ENCODE data around the gene UCP3.

UCP3 gene

GRCh38 chr11:74008373-74009229, at the start of gene UCP3:
UCP3 (minus strand) TSS chr11:74009085; CDS start chr11:74007042, 2,043 bp downstream.
- no peak for DNase-seq

GRCh38 chr11:74057249-74058151, 48.6 kb upstream of the UCP3 start:
- no peak for DNase-seq

- DNase-seq: no peak
Measured at GRCh38 chr11:74055938-74056337, 47.1 kb upstream of the UCP3 start.

- no peak for DNase-seq
Measured at GRCh38 chr11:74050465-74050864, 41.6 kb upstream of the UCP3 start.

- DNase-seq: no peak
Measured at GRCh38 chr11:74048993-74049392, 40.1 kb upstream of the UCP3 start.

GRCh38 chr11:74044538-74044937, 35.7 kb upstream of the UCP3 start:
- DNase-seq: no peak

- DNase-seq: no peak
Measured at GRCh38 chr11:74043450-74043849, 34.6 kb upstream of the UCP3 start.

- DNase-seq: no peak
Measured at GRCh38 chr11:74037309-74037708, 28.4 kb upstream of the UCP3 start.

GRCh38 chr11:74035264-74035663, 26.4 kb upstream of the UCP3 start:
- no peak for DNase-seq

- DNase-seq: no peak
Measured at GRCh38 chr11:74033046-74033445, 24.2 kb upstream of the UCP3 start.

- no peak for DNase-seq
Measured at GRCh38 chr11:74030723-74031676, 22.1 kb upstream of the UCP3 start.

GRCh38 chr11:74025467-74026166, 16.7 kb upstream of the UCP3 start:
- DNase-seq: no peak

GRCh38 chr11:74024261-74025029, 15.6 kb upstream of the UCP3 start:
- DNase-seq: no peak

- no peak for DNase-seq
Measured at GRCh38 chr11:74023276-74023675, 14.4 kb upstream of the UCP3 start.

- DNase-seq: no peak
Measured at GRCh38 chr11:74022546-74022945, 13.7 kb upstream of the UCP3 start.

GRCh38 chr11:74021998-74022397, 13.1 kb upstream of the UCP3 start:
- DNase-seq: no peak

- DNase-seq: no peak
Measured at GRCh38 chr11:74020539-74020938, 11.7 kb upstream of the UCP3 start.

- DNase-seq: no peak
Measured at GRCh38 chr11:74019860-74020259, 11.0 kb upstream of the UCP3 start.

- no peak for DNase-seq
Measured at GRCh38 chr11:74019104-74019738, 10.3 kb upstream of the UCP3 start.

- no peak for DNase-seq
Measured at GRCh38 chr11:74018331-74019005, 9.6 kb upstream of the UCP3 start.

All from AML-193 (cell line).